DND-41 (cell line): Measurements from ENCODE around the gene GNB2.

Experiments
- ATAC-seq: fragments of 200-7000 bp; cut with Tn5 transposase; 3 replicates; pipeline ENCODE4 v1.9.1; 2021; ENCODE audit warnings: low read depth; ENCODE audit not compliant: insufficient read depth
- DNase-seq: peaks from one replicate; pipeline ENCODE4 v3.0.0-alpha.2; 2020
- H2AFZ ChIP-seq: 2 replicates; pipeline ENCODE4 v1.6.0; 2012; ENCODE audit warnings: low read depth, low read length
- H3K27ac ChIP-seq: 2 replicates; pipeline ENCODE4 v1.5.1; 2012; ENCODE audit warnings: low read length, inconsistent platforms
- H3K27me3 ChIP-seq: fragments of 200-600 bp; sonication (generic); 2 replicates; pipeline ENCODE4 v1.6.0; 2012; ENCODE audit warnings: low read length, mild to moderate bottlenecking, inconsistent platforms; ENCODE audit not compliant: insufficient read depth, poor library complexity
- H3K36me3 ChIP-seq: 2 replicates; pipeline ENCODE4 v1.5.1; 2012; ENCODE audit warnings: low read length, inconsistent platforms; ENCODE audit not compliant: insufficient read depth
- H3K4me1 ChIP-seq: 2 replicates; pipeline ENCODE4 v1.5.1; 2012; ENCODE audit warnings: mild to moderate bottlenecking, low read length; ENCODE audit not compliant: insufficient read depth
- H3K4me2 ChIP-seq: 2 replicates; pipeline ENCODE4 v1.6.0; 2012; ENCODE audit warnings: mild to moderate bottlenecking, moderate library complexity, low read length, inconsistent platforms; ENCODE audit not compliant: insufficient read depth
- H3K4me3 ChIP-seq, 2 experiments: fragments of 200-600 bp in 1 of 2; shearing (Covaris generic) in 1 of 2; 2 replicates each; pipeline ENCODE4 v1.5.1; 2012 to 2016; ENCODE audit warnings: inconsistent platforms in 2 of 2, low read length in 2 of 2, mild to moderate bottlenecking in 2 of 2, low read depth in 1 of 2, moderate library complexity in 1 of 2
- H3K79me2 ChIP-seq: 2 replicates; pipeline ENCODE4 v1.6.0; 2012; ENCODE audit warnings: low read length, inconsistent platforms; ENCODE audit not compliant: insufficient read depth
- H3K9ac ChIP-seq: 2 replicates; pipeline ENCODE4 v1.6.0; 2012; ENCODE audit warnings: low read depth, mild to moderate bottlenecking, inconsistent platforms, low read length, moderate library complexity
- H3K9me3 ChIP-seq: 2 replicates; pipeline ENCODE4 v1.5.1; 2012; ENCODE audit warnings: low read length, moderate library complexity, mild to moderate bottlenecking, inconsistent platforms; ENCODE audit not compliant: insufficient read depth, severe bottlenecking
- H4K20me1 ChIP-seq: 2 replicates; pipeline ENCODE4 v1.6.0; 2012; ENCODE audit warnings: low read length; ENCODE audit not compliant: insufficient read depth
- EZH2 ChIP-seq: IDR thresholded peaks from 3 replicates; pipeline ENCODE4 v1.6.1; 2012; ENCODE audit warnings: borderline replicate concordance, low read depth, mild to moderate bottlenecking, moderate library complexity, low read length, inconsistent platforms; ENCODE audit not compliant: severe bottlenecking
- TF ChIP-seq, protein P1 (sequence below): IDR thresholded peaks from 2 replicates; pipeline ENCODE4 v1.5.1; 2012; ENCODE audit warnings: borderline replicate concordance, low read length, moderate library complexity, mild to moderate bottlenecking; ENCODE audit not compliant: poor library complexity, severe bottlenecking; ENCODE audit errors: extremely low read depth

Gene GNB2

DNA sequence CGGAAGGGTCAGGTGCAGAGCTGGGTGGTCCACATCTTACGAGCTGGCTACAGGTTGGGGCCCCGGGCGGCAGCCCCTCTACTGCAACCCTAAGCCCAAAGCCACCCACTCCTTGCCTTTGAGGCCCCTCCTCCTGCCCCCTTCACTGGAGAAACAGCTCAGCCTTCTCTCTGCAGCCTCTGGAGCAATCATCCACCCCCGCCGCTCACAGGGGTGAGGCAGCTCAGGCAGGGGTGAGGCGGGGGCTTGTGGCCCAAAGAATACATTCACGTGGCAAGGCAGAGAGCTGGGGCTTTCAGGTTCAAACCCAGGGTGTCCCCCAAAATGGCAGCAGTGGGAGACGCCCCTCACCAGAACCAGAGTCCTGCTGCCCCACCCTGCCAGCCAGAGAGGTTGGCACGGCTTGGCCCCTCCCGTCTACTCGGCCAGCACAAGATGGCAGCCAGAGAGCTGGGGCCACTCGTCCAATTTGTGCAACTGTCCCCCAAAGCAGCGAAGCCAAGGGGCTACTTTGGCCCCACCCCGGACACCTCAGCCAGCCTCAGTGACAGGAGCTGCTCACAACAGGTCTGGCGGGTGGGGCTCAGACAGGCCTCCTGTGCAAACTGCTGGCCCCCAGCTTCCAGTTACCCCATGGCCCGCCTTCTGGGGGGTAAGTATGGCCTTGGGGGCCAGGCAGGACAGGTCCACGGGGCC, 7.2 kb downstream of the GNB2 start:
- H3K36me3 ChIP-seq, result peaks cover 93% of the 10 kb centered on the region
- H2AFZ ChIP-seq, result no peak overlapping the region
- H3K27ac ChIP-seq, result no peak overlapping the region
- H3K79me2 ChIP-seq, result peaks cover 32% of the 10 kb centered on the region
- TF ChIP-seq EZH2, result no peak
- TF ChIP-seq, protein P1, sequence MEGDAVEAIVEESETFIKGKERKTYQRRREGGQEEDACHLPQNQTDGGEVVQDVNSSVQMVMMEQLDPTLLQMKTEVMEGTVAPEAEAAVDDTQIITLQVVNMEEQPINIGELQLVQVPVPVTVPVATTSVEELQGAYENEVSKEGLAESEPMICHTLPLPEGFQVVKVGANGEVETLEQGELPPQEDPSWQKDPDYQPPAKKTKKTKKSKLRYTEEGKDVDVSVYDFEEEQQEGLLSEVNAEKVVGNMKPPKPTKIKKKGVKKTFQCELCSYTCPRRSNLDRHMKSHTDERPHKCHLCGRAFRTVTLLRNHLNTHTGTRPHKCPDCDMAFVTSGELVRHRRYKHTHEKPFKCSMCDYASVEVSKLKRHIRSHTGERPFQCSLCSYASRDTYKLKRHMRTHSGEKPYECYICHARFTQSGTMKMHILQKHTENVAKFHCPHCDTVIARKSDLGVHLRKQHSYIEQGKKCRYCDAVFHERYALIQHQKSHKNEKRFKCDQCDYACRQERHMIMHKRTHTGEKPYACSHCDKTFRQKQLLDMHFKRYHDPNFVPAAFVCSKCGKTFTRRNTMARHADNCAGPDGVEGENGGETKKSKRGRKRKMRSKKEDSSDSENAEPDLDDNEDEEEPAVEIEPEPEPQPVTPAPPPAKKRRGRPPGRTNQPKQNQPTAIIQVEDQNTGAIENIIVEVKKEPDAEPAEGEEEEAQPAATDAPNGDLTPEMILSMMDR, result no peak
- DNase-seq (no peak), ATAC-seq (no peak)
- no peaks in the 10 kb centered on the region for H3K27me3 ChIP-seq
- H3K4me3 ChIP-seq, result no peak overlapping the region
- H3K9ac ChIP-seq, result no peak overlapping the region
- no peaks in the 10 kb centered on the region for H3K9me3 ChIP-seq
- H4K20me1 ChIP-seq, result peaks cover 73% of the 10 kb centered on the region
- no peak overlapping the region for H3K4me2 ChIP-seq
- H3K4me1 ChIP-seq, result peaks cover 11% of the 10 kb centered on the region

DNA sequence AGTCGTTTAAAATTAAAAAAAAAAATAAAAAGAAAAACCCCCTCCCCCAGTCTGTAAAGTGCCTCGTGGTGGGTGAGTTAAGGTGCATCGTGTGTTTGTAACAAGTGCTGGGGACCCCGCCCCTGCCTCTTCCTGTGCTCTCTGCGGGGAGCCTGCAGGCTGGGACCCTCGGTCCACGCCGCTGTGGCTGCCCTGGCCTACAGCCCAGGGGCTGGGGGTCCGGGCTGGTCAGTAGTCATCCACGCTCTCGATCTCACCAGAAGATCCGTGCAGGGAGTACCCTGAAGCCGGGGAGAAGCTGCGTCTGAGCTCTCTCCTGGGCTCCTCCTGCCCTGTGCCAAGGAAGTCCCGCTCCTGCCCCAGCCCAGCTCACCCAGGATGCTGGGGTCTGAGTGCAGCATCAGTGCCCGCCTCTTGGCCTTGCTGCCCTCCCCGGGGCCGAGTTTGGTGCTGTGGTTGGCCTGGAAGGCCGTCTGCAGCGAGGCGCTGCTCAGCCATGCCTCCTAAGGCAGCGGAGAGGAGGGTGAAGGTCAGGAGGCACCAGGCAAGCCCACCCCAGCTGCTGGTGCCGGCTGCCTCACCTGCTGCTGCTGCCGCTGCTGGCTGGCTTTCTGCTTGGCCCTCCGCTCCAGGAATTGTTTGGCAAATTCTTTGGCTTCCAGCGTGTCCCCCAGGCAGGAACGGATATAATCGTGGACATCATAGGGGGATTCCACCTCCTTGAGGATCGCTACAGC, 8.1 kb downstream of the GNB2 start:
- ATAC-seq (no peak), DNase-seq (no peak)
- no peaks in the 10 kb centered on the region for H3K9me3 ChIP-seq
- peaks cover 22% of the 10 kb centered on the region for H3K79me2 ChIP-seq
- peaks cover 97% of the 10 kb centered on the region for H3K36me3 ChIP-seq
- no peak overlapping the region for H3K4me3 ChIP-seq
- H3K27ac ChIP-seq, result no peak overlapping the region
- H3K27me3 ChIP-seq, result no peaks in the 10 kb centered on the region
- peaks cover 2% of the 10 kb centered on the region for H3K4me1 ChIP-seq
- H2AFZ ChIP-seq, result no peak overlapping the region
- no peak overlapping the region for H3K9ac ChIP-seq
- TF ChIP-seq, protein P1, result no peak
- peaks cover 74% of the 10 kb centered on the region for H4K20me1 ChIP-seq
- no peak overlapping the region for H3K4me2 ChIP-seq

GRCh38 chr7:100682228-100682741, 8.7 kb downstream of the GNB2 start:
- Histone ChIP-seq H3K4me3 (no peak overlapping the region), H3K36me3 (peaks cover 97% of the 10 kb centered on the region), H4K20me1 (peaks cover 74% of the 10 kb centered on the region), H3K9me3 (no peaks in the 10 kb centered on the region), H3K27ac (no peak overlapping the region), H3K79me2 (peaks cover 16% of the 10 kb centered on the region), H3K27me3 (no peaks in the 10 kb centered on the region), H3K4me2 (no peak overlapping the region), H2AFZ (no peak overlapping the region), H3K9ac (no peak overlapping the region), H3K4me1 (no peaks in the 10 kb centered on the region; the same call in 1 of the 2 replicates)
- ATAC-seq (no peak), DNase-seq (no peak)
- TF ChIP-seq, protein P1, result no peak
- no peak for TF ChIP-seq EZH2
